Neural progenitor cell (in vitro differentiated cells): ENCODE data around the gene PKHD1. TPM values are rescaled to one million over a fixed set of nuclear protein-coding genes. Genes with fewer than 3 reads are reported as not detected.

ENCODE experiments used
- DNase-seq: peaks from one replicate; pipeline ENCODE4 v3.0.0-alpha.2; 2016; ENCODE audit warnings: low spot score
- H2AFZ ChIP-seq: fragments of 200-600 bp; sonication (generic); replicated peaks from 2 replicates; pipeline ENCODE4 v1.6.1; 2016; ENCODE audit warnings: antibody characterized with exemption
- H3F3A ChIP-seq: fragments of 200-600 bp; sonication (generic); 2 replicates; pipeline ENCODE4 v1.6.1; 2016; ENCODE audit warnings: antibody characterized with exemption, low read depth
- H3K27ac ChIP-seq: fragments of 200-600 bp; sonication (generic); 2 replicates; pipeline ENCODE4 v1.5.1; 2016; ENCODE audit warnings: mild to moderate bottlenecking
- H3K27me3 ChIP-seq: fragments of 200-600 bp; sonication (generic); 2 replicates; pipeline ENCODE4 v1.6.1; 2016; ENCODE audit warnings: mild to moderate bottlenecking, moderate library complexity
- H3K36me3 ChIP-seq: fragments of 200-600 bp; sonication (generic); 2 replicates; pipeline ENCODE4 v1.5.1; 2016
- H3K4me1 ChIP-seq: fragments of 200-600 bp; sonication (generic); 2 replicates; pipeline ENCODE4 v1.6.1; 2016; ENCODE audit warnings: mixed run types
- H3K4me2 ChIP-seq: fragments of 200-600 bp; sonication (generic); 2 replicates; pipeline ENCODE4 v1.6.1; 2016
- H3K4me3 ChIP-seq: fragments of 200-600 bp; sonication (generic); 2 replicates; pipeline ENCODE4 v1.5.1; 2016
- H3K79me2 ChIP-seq: fragments of 200-600 bp; sonication (generic); 2 replicates; pipeline ENCODE4 v1.6.1; 2016; ENCODE audit warnings: low read depth
- H3K9ac ChIP-seq: fragments of 200-600 bp; sonication (generic); 2 replicates; pipeline ENCODE4 v1.6.1; 2016
- H3K9me3 ChIP-seq: fragments of 200-600 bp; sonication (generic); 2 replicates; pipeline ENCODE4 v1.5.1; 2016; ENCODE audit warnings: low read depth
- H4K20me1 ChIP-seq: fragments of 200-600 bp; sonication (generic); 2 replicates; pipeline ENCODE4 v1.6.1; 2016; ENCODE audit warnings: low read depth
- H3K27ac Mint-ChIP-seq: 3 replicates; pipeline ENCODE4 v1.8.0; 2021; ENCODE audit warnings: mixed read lengths
- H3K27me3 Mint-ChIP-seq: 2 replicates; pipeline ENCODE4 v1.8.0; 2022; ENCODE audit warnings: low read depth, mild to moderate bottlenecking, inconsistent platforms, moderate library complexity, mixed read lengths; ENCODE audit not compliant: insufficient read depth
- H3K36me3 Mint-ChIP-seq: 3 replicates; pipeline ENCODE4 v1.8.0; 2021; ENCODE audit warnings: mixed read lengths
- H3K4me1 Mint-ChIP-seq: 3 replicates; pipeline ENCODE4 v1.8.0; 2021; ENCODE audit warnings: mixed read lengths
- H3K4me3 Mint-ChIP-seq: 3 replicates; pipeline ENCODE4 v1.8.0; 2021; ENCODE audit warnings: mild to moderate bottlenecking, moderate library complexity, mixed read lengths
- H3K9me3 Mint-ChIP-seq: 3 replicates; pipeline ENCODE4 v1.8.0; 2020; ENCODE audit warnings: mixed read lengths
- EZH2 ChIP-seq: fragments of 200-600 bp; sonication (generic); IDR thresholded peaks from 2 replicates; pipeline ENCODE4 v1.6.1; 2017; ENCODE audit warnings: antibody characterized with exemption, mild to moderate bottlenecking, moderate library complexity
- EZH2phosphoT487 ChIP-seq: fragments of 200-600 bp; sonication (generic); IDR thresholded peaks from 2 replicates; pipeline ENCODE4 v1.6.1; 2017; ENCODE audit warnings: antibody characterized with exemption
- total RNA-seq: library from RNA; depleted of rRNA; stranded (reverse); fragments of >200 nt; gene quantifications from 2 replicates; pipeline ENCODE4 v1.2.3, GENCODE V29; 2015; ENCODE audit warnings: low replicate concordance
- TF ChIP-seq, protein P1 (sequence below): fragments of 200-600 bp; sonication (generic); IDR thresholded peaks from 2 replicates; pipeline ENCODE4 v1.5.1; 2017; ENCODE audit warnings: antibody characterized with exemption, mild to moderate bottlenecking

The PKHD1 gene
- total RNA-seq, 1 donor from 2014 or later = 0.04 TPM

DNA sequence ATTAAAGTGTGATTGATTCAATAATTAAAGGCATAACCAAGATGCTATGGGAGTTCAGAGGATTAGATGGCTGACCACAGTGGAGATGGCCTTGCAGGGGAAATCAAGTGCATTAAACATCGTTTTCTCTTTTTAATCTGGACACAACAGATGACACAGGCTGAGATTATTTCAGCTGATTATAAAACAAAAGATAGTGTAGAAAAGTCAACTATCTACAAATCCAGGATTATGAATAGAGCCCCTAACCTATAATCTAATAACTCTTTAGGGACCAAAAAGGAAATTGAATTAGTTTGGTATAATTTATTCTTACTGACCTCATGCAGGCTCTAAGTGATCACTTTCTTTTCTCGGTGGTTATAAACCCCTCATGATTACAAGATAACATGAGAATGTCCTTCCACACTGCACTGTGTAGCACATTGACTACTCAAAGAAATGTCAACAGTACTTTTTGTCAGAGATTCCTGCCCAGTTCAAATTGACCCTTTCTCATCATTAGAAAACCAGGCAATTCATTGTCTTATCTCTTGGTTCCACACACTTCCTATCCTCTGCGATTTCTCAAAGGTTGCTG, 122.1 kb downstream of the PKHD1 start:
- H3K27ac Mint-ChIP-seq = no peak overlapping the region
- Histone ChIP-seq H4K20me1 (no peaks in the 10 kb centered on the region), H3K9ac (no peak overlapping the region), H2AFZ (no peak overlapping the region), H3F3A (no peaks in the 10 kb centered on the region), H3K4me3 (no peak overlapping the region), H3K36me3 (no peaks in the 10 kb centered on the region), H3K4me2 (no peak overlapping the region), H3K27me3 (no peaks in the 10 kb centered on the region), H3K9me3 (no peaks in the 10 kb centered on the region), H3K27ac (no peak overlapping the region), H3K79me2 (no peaks in the 10 kb centered on the region), H3K4me1 (no peaks in the 10 kb centered on the region)
- TF ChIP-seq, protein P1, sequence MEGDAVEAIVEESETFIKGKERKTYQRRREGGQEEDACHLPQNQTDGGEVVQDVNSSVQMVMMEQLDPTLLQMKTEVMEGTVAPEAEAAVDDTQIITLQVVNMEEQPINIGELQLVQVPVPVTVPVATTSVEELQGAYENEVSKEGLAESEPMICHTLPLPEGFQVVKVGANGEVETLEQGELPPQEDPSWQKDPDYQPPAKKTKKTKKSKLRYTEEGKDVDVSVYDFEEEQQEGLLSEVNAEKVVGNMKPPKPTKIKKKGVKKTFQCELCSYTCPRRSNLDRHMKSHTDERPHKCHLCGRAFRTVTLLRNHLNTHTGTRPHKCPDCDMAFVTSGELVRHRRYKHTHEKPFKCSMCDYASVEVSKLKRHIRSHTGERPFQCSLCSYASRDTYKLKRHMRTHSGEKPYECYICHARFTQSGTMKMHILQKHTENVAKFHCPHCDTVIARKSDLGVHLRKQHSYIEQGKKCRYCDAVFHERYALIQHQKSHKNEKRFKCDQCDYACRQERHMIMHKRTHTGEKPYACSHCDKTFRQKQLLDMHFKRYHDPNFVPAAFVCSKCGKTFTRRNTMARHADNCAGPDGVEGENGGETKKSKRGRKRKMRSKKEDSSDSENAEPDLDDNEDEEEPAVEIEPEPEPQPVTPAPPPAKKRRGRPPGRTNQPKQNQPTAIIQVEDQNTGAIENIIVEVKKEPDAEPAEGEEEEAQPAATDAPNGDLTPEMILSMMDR = no peak
- TF ChIP-seq EZH2 (no peak), EZH2phosphoT487 (no peak)
- H3K27me3 Mint-ChIP-seq = peaks cover 3% of the 10 kb centered on the region
- H3K4me1 Mint-ChIP-seq = no peaks in the 10 kb centered on the region
- DNase-seq = no peak
- H3K9me3 Mint-ChIP-seq = no peaks in the 10 kb centered on the region
- H3K4me3 Mint-ChIP-seq = no peak overlapping the region
- H3K36me3 Mint-ChIP-seq = no peaks in the 10 kb centered on the region

DNA sequence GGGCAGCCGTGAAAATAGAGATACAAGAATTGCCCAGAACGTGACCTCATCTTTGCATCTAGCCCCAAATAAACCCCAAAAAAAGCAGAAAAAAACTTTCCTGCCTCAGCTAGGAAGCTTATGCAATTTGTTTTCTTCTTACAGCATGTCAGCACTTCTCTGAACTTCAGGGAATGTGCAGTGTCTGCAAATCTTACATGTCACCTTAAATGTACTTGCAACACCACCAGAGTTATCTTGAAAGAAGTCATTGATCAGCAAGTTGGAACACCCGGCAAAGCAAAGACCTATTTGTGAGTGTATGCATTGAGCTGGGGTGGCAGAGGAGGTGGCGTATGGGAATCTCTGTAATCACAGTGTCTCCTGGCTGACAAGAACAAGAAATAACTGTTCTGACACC, 123.4 kb downstream of the PKHD1 start:
- no peaks in the 10 kb centered on the region for H3K79me2 ChIP-seq
- H3K27me3 ChIP-seq = no peaks in the 10 kb centered on the region
- Mint-ChIP-seq H3K27ac (no peak overlapping the region), H3K4me1 (no peaks in the 10 kb centered on the region), H3K27me3 (peaks cover under 1% of the 10 kb centered on the region), H3K4me3 (no peak overlapping the region), H3K9me3 (no peaks in the 10 kb centered on the region), H3K36me3 (no peaks in the 10 kb centered on the region)
- no peak overlapping the region for H3K27ac ChIP-seq
- H4K20me1 ChIP-seq = no peaks in the 10 kb centered on the region
- H3K9me3 ChIP-seq = no peaks in the 10 kb centered on the region
- H3K4me3 ChIP-seq = no peak overlapping the region
- no peak overlapping the region for H3K9ac ChIP-seq
- DNase-seq = no peak
- no peak overlapping the region for H2AFZ ChIP-seq
- TF ChIP-seq, protein P1 = no peak
- no peak for TF ChIP-seq EZH2phosphoT487
- no peak for TF ChIP-seq EZH2
- no peaks in the 10 kb centered on the region for H3K36me3 ChIP-seq
- no peaks in the 10 kb centered on the region for H3K4me1 ChIP-seq
- H3K4me2 ChIP-seq = no peak overlapping the region
- H3F3A ChIP-seq = no peaks in the 10 kb centered on the region

DNA sequence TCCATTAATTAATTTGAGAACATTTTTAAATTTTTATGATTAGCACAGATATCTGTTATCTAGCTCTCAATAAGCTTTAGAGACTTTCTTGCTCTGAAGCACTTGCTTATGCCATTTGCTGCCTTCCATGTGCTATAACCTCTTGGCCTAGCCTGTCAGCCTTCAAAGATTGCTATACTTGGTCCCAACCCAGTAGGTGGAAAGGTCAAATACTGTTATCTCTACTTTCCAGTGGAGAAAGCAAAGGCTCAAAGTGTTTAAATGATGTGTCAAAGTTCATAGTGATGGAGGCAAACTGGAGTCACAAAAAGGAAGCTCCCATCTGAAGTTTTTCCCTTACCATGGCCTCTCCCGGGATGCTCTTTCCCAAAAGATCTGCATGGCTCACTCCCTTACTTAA, 125.1 kb downstream of the PKHD1 start:
- Histone ChIP-seq H4K20me1 (no peaks in the 10 kb centered on the region), H3K4me1 (no peaks in the 10 kb centered on the region), H3K4me3 (no peak overlapping the region), H3K79me2 (no peaks in the 10 kb centered on the region), H2AFZ (no peak overlapping the region), H3K27ac (no peak overlapping the region), H3K9ac (no peak overlapping the region), H3F3A (no peaks in the 10 kb centered on the region), H3K36me3 (no peaks in the 10 kb centered on the region), H3K27me3 (no peaks in the 10 kb centered on the region), H3K9me3 (no peaks in the 10 kb centered on the region), H3K4me2 (no peak overlapping the region)
- no peak for DNase-seq
- H3K4me3 Mint-ChIP-seq = no peak overlapping the region
- H3K27ac Mint-ChIP-seq = no peak overlapping the region
- H3K36me3 Mint-ChIP-seq = no peaks in the 10 kb centered on the region
- H3K27me3 Mint-ChIP-seq = no peaks in the 10 kb centered on the region
- TF ChIP-seq, protein P1 = no peak
- TF ChIP-seq EZH2phosphoT487 = no peak
- no peak for TF ChIP-seq EZH2
- H3K9me3 Mint-ChIP-seq = no peaks in the 10 kb centered on the region
- H3K4me1 Mint-ChIP-seq = no peaks in the 10 kb centered on the region
